DND-41 (cell line): Measurements from ENCODE around the gene FGF18.

ENCODE experiments used
- ATAC-seq: fragments of 200-7000 bp; cut with Tn5 transposase; 3 replicates; pipeline ENCODE4 v1.9.1; 2021; ENCODE audit warnings: low read depth; ENCODE audit not compliant: insufficient read depth
- DNase-seq: peaks from one replicate; pipeline ENCODE4 v3.0.0-alpha.2; 2020
- H2AFZ ChIP-seq: 2 replicates; pipeline ENCODE4 v1.6.0; 2012; ENCODE audit warnings: low read depth, low read length
- H3K27ac ChIP-seq: 2 replicates; pipeline ENCODE4 v1.5.1; 2012; ENCODE audit warnings: low read length, inconsistent platforms
- H3K27me3 ChIP-seq: fragments of 200-600 bp; sonication (generic); 2 replicates; pipeline ENCODE4 v1.6.0; 2012; ENCODE audit warnings: low read length, mild to moderate bottlenecking, inconsistent platforms; ENCODE audit not compliant: insufficient read depth, poor library complexity
- H3K36me3 ChIP-seq: 2 replicates; pipeline ENCODE4 v1.5.1; 2012; ENCODE audit warnings: low read length, inconsistent platforms; ENCODE audit not compliant: insufficient read depth
- H3K4me1 ChIP-seq: 2 replicates; pipeline ENCODE4 v1.5.1; 2012; ENCODE audit warnings: mild to moderate bottlenecking, low read length; ENCODE audit not compliant: insufficient read depth
- H3K4me2 ChIP-seq: 2 replicates; pipeline ENCODE4 v1.6.0; 2012; ENCODE audit warnings: mild to moderate bottlenecking, moderate library complexity, low read length, inconsistent platforms; ENCODE audit not compliant: insufficient read depth
- H3K4me3 ChIP-seq, 2 experiments: fragments of 200-600 bp in 1 of 2; shearing (Covaris generic) in 1 of 2; 2 replicates each; pipeline ENCODE4 v1.5.1; 2012 to 2016; ENCODE audit warnings: inconsistent platforms in 2 of 2, low read length in 2 of 2, mild to moderate bottlenecking in 2 of 2, low read depth in 1 of 2, moderate library complexity in 1 of 2
- H3K79me2 ChIP-seq: 2 replicates; pipeline ENCODE4 v1.6.0; 2012; ENCODE audit warnings: low read length, inconsistent platforms; ENCODE audit not compliant: insufficient read depth
- H3K9ac ChIP-seq: 2 replicates; pipeline ENCODE4 v1.6.0; 2012; ENCODE audit warnings: low read depth, mild to moderate bottlenecking, inconsistent platforms, low read length, moderate library complexity
- H3K9me3 ChIP-seq: 2 replicates; pipeline ENCODE4 v1.5.1; 2012; ENCODE audit warnings: low read length, moderate library complexity, mild to moderate bottlenecking, inconsistent platforms; ENCODE audit not compliant: insufficient read depth, severe bottlenecking
- H4K20me1 ChIP-seq: 2 replicates; pipeline ENCODE4 v1.6.0; 2012; ENCODE audit warnings: low read length; ENCODE audit not compliant: insufficient read depth
- EZH2 ChIP-seq: IDR thresholded peaks from 3 replicates; pipeline ENCODE4 v1.6.1; 2012; ENCODE audit warnings: borderline replicate concordance, low read depth, mild to moderate bottlenecking, moderate library complexity, low read length, inconsistent platforms; ENCODE audit not compliant: severe bottlenecking
- TF ChIP-seq, protein P1 (sequence below): IDR thresholded peaks from 2 replicates; pipeline ENCODE4 v1.5.1; 2012; ENCODE audit warnings: borderline replicate concordance, low read length, moderate library complexity, mild to moderate bottlenecking; ENCODE audit not compliant: poor library complexity, severe bottlenecking; ENCODE audit errors: extremely low read depth

Gene FGF18

DNA sequence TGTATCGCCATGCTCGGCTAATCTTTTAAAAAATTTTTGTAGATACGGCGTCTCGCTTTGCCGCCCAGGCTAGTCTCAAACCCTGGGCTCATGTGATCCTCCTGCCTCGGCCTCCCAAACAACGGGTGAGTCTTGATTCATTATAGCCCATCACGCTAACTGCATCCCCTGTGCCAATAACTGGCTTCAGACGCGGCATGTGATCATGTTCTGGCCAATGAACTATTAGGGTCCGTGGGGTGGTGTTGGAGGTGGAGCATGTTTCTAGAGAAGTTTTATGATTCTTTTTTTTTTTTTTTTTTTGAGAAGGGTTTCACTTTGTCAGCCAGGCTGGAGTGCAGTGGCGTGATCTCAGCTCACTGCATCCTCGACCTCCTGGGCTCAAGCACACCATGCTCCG is 51.0 kb downstream of the FGF18 start:
- Histone ChIP-seq H3K79me2 (no peaks in the 10 kb centered on the region), H3K4me2 (no peak overlapping the region), H3K4me3 (no peak overlapping the region), H2AFZ (no peak overlapping the region), H3K27ac (no peak overlapping the region), H3K4me1 (no peaks in the 10 kb centered on the region), H3K36me3 (no peaks in the 10 kb centered on the region), H3K27me3 (peaks cover 3% of the 10 kb centered on the region), H3K9me3 (no peaks in the 10 kb centered on the region), H3K9ac (no peak overlapping the region), H4K20me1 (no peaks in the 10 kb centered on the region)
- TF ChIP-seq, protein P1, sequence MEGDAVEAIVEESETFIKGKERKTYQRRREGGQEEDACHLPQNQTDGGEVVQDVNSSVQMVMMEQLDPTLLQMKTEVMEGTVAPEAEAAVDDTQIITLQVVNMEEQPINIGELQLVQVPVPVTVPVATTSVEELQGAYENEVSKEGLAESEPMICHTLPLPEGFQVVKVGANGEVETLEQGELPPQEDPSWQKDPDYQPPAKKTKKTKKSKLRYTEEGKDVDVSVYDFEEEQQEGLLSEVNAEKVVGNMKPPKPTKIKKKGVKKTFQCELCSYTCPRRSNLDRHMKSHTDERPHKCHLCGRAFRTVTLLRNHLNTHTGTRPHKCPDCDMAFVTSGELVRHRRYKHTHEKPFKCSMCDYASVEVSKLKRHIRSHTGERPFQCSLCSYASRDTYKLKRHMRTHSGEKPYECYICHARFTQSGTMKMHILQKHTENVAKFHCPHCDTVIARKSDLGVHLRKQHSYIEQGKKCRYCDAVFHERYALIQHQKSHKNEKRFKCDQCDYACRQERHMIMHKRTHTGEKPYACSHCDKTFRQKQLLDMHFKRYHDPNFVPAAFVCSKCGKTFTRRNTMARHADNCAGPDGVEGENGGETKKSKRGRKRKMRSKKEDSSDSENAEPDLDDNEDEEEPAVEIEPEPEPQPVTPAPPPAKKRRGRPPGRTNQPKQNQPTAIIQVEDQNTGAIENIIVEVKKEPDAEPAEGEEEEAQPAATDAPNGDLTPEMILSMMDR: no peak
- no peak for ATAC-seq
- no peak for DNase-seq

DNA sequence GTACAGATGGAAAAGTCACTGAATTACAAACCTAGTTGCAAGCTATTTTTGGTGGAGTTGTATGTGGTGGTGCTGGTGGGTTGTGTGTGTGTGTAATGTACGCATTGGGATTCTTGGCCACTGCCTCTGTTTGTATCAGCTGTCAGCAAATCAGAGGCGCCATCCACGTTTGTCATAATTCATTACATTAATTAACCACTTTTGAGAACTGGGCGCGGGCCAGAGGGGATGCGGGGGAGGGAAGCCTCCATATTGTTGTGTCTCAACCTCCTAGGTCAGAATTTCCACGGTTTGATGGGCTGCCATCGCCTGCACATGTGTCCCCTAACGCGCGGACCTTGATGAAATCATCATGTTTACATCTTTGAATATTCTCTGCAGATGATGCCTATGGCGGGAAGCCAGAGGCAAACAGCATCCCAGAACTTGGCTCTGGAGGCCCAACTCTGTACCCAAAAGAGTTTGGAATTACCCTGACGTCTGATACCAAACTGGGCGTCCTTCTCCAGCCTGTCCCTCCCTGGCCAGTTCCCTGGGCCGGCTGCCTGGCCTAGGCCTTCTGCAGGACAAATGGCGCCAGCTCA is 54.9 kb downstream of the FGF18 start:
- no peak overlapping the region for H3K4me3 ChIP-seq
- H4K20me1 ChIP-seq: no peaks in the 10 kb centered on the region
- H3K9ac ChIP-seq: no peak overlapping the region
- H2AFZ ChIP-seq: no peak overlapping the region
- no peaks in the 10 kb centered on the region for H3K9me3 ChIP-seq
- no peaks in the 10 kb centered on the region for H3K36me3 ChIP-seq
- H3K27ac ChIP-seq: no peak overlapping the region
- ATAC-seq (no peak), DNase-seq (no peak)
- no peak overlapping the region for H3K4me2 ChIP-seq
- peaks cover 3% of the 10 kb centered on the region for H3K27me3 ChIP-seq
- no peaks in the 10 kb centered on the region for H3K4me1 ChIP-seq
- no peak for TF ChIP-seq EZH2
- TF ChIP-seq, protein P1: no peak
- no peaks in the 10 kb centered on the region for H3K79me2 ChIP-seq

DNA sequence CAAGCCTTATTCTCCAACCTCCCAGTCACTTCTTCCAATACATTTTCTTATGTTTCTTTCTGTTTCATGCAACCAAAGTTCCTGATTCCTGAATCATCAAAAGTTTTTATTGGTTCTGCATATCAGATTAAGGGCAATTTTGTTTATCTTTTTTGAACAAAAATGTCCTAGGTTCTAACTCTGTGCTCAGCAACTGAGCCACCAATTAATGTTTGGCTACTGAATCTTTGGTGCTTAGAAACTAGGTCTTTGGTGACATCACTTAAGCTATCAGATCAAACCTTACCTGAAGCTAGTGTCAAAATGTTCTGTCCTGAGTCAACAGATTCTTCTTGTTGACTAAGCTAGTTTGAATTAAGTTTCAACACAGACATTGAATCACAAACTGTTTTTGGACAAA is 56.1 kb downstream of the FGF18 start:
- Histone ChIP-seq H3K9me3 (no peaks in the 10 kb centered on the region), H3K79me2 (no peaks in the 10 kb centered on the region), H3K4me2 (no peak overlapping the region), H4K20me1 (no peaks in the 10 kb centered on the region), H3K27ac (no peak overlapping the region), H3K4me1 (no peaks in the 10 kb centered on the region), H3K9ac (no peak overlapping the region), H2AFZ (no peak overlapping the region), H3K4me3 (no peak overlapping the region), H3K27me3 (peaks cover 3% of the 10 kb centered on the region), H3K36me3 (no peaks in the 10 kb centered on the region)
- no peak for DNase-seq
- ATAC-seq: no peak
- TF ChIP-seq, protein P1: no peak

DNA sequence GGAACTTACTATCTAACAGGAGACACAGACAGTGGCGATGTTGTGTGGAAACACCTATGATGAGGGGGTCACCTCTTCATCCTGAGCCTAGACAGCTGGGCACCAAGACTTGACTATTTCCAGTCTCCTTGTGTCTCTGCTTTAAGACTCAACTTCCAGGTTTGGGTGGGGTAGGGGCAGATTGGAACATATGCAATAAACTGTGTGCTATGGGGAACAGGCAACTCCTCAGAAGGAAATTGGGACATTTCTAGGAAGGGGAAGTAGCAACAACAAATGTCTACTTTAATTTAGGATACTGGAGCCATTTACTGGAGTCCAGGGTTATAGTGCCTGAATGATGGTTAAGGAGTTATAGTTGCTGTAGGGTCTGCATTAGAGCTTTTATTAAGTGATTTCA is 57.3 kb downstream of the FGF18 start:
- Histone ChIP-seq H3K9ac (no peak overlapping the region), H3K36me3 (no peaks in the 10 kb centered on the region), H3K4me2 (no peak overlapping the region), H3K27me3 (peaks cover 3% of the 10 kb centered on the region), H3K79me2 (no peaks in the 10 kb centered on the region), H4K20me1 (no peaks in the 10 kb centered on the region), H3K4me3 (no peak overlapping the region), H3K9me3 (no peaks in the 10 kb centered on the region), H3K27ac (no peak overlapping the region), H2AFZ (no peak overlapping the region), H3K4me1 (no peaks in the 10 kb centered on the region)
- no peak for TF ChIP-seq EZH2
- TF ChIP-seq, protein P1: no peak
- ATAC-seq: no peak
- no peak for DNase-seq
